H1 (cell line): Measurements from ENCODE around the gene TRAF3IP1.

Source experiments
- EGR1 ChIP-seq: IDR thresholded peaks from 2 replicates; pipeline ENCODE4 v1.6.1; 2011; ENCODE audit warnings: low read depth, low read length, borderline replicate concordance
- EP300 ChIP-seq, 2 experiments: IDR thresholded peaks; 1 replicate in 1 of 2; 2 replicates in 1 of 2; pipeline ENCODE4 v1.6.1; 2011 to 2012; ENCODE audit warnings: low read depth in 2 of 2, low read length in 2 of 2, mild to moderate bottlenecking in 2 of 2, borderline replicate concordance in 1 of 2, inconsistent platforms in 1 of 2, moderate library complexity in 1 of 2
- EZH2 ChIP-seq: fragments of 200-600 bp; sonication (generic); IDR thresholded peaks from 2 replicates; pipeline ENCODE4 v1.7.1; 2012; ENCODE audit warnings: low read depth, mild to moderate bottlenecking, moderate library complexity, low read length, inconsistent platforms; ENCODE audit not compliant: severe bottlenecking
- FOSL1 ChIP-seq: IDR thresholded peaks from 2 replicates; pipeline ENCODE4 v1.6.1; 2011; ENCODE audit warnings: mild to moderate bottlenecking, low read depth, low read length, moderate library complexity; ENCODE audit not compliant: insufficient read depth
- POLR2A ChIP-seq, 2 experiments: IDR thresholded peaks; 1 replicate in 1 of 2; 2 replicates in 1 of 2; pipeline ENCODE4 v1.6.1; 2011; ENCODE audit warnings: low read depth in 2 of 2, low read length in 2 of 2, mild to moderate bottlenecking in 2 of 2; ENCODE audit errors: control extremely low read depth in 1 of 2
- POLR2AphosphoS5 ChIP-seq: IDR thresholded peaks from 2 replicates; pipeline ENCODE4 v1.6.1; 2011; ENCODE audit warnings: low read depth, low read length
- SP1 ChIP-seq: IDR thresholded peaks from 2 replicates; pipeline ENCODE4 v1.6.1; 2011; ENCODE audit warnings: low read depth, low read length
- TF ChIP-seq, protein P1 (sequence below), 3 experiments: IDR thresholded peaks; 1 replicate in 2 of 3; 2 replicates in 1 of 3; pipeline versions ENCODE4 v1.5.1 to v1.6.1; 2011; ENCODE audit warnings: low read length in 3 of 3, mild to moderate bottlenecking in 3 of 3, inconsistent platforms in 2 of 3, low read depth in 1 of 3, moderate library complexity in 1 of 3; ENCODE audit not compliant: insufficient read depth in 1 of 3; ENCODE audit errors: control extremely low read depth in 1 of 3
- TF ChIP-seq, protein P2 (sequence below): IDR thresholded peaks from 2 replicates; pipeline ENCODE4 v1.6.1; 2012; ENCODE audit warnings: inconsistent platforms

DNA sequence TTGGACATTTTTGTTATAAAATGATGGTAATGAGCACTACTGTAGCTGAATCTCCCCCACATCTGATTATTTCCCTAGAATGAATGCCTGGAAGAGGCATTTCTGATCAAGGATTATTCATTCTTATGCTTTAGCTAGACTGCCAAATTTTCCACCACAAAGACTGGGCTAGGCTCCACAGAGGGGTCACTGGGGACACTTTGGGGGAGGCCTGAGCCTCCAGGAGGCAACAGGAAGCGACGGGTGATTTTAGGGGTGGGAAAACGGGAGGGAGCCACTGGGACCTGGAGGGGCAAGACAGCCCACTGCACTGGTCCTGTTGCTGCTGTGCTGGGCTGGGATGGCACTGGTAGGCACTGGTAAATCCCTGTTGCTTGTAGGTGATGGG, 104.0 kb downstream of the TRAF3IP1 start:
- no peak for TF ChIP-seq EZH2
- TF ChIP-seq POLR2A (IDR thresholded peaks at IDR 0.05; ENCODE audit: control extremely low read depth in 1 of 2, low read depth in 2 of 2, low read length in 2 of 2): no peak
- TF ChIP-seq, protein P1, sequence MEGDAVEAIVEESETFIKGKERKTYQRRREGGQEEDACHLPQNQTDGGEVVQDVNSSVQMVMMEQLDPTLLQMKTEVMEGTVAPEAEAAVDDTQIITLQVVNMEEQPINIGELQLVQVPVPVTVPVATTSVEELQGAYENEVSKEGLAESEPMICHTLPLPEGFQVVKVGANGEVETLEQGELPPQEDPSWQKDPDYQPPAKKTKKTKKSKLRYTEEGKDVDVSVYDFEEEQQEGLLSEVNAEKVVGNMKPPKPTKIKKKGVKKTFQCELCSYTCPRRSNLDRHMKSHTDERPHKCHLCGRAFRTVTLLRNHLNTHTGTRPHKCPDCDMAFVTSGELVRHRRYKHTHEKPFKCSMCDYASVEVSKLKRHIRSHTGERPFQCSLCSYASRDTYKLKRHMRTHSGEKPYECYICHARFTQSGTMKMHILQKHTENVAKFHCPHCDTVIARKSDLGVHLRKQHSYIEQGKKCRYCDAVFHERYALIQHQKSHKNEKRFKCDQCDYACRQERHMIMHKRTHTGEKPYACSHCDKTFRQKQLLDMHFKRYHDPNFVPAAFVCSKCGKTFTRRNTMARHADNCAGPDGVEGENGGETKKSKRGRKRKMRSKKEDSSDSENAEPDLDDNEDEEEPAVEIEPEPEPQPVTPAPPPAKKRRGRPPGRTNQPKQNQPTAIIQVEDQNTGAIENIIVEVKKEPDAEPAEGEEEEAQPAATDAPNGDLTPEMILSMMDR (IDR thresholded peaks at IDR 0.05; ENCODE audit: control extremely low read depth in 1 of 3, insufficient read depth in 1 of 3, low read depth in 1 of 3, low read length in 3 of 3): no peak
- TF ChIP-seq SP1: no peak
- TF ChIP-seq, protein P2, sequence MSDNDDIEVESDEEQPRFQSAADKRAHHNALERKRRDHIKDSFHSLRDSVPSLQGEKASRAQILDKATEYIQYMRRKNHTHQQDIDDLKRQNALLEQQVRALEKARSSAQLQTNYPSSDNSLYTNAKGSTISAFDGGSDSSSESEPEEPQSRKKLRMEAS: no peak
- TF ChIP-seq EP300 (IDR thresholded peaks at IDR 0.05; ENCODE audit: borderline replicate concordance in 1 of 2, low read depth in 2 of 2, low read length in 2 of 2): no peak
- no peak for TF ChIP-seq EGR1
- TF ChIP-seq FOSL1: no peak
- TF ChIP-seq POLR2AphosphoS5: no peak
